PC-9 (cell line): Measurements from ENCODE around the gene SPRY1.

Source experiments
- CTCF ChIP-seq: fragments of 200-600 bp; sonication (generic); conservative IDR thresholded peaks from 2 replicates; pipeline ENCODE4 v1.6.1; 2017; ENCODE audit warnings: mixed run types, antibody characterized with exemption, mild to moderate bottlenecking, moderate library complexity
- EZH2 ChIP-seq: fragments of 200-600 bp; sonication (generic); IDR thresholded peaks from 2 replicates; pipeline ENCODE4 v1.8.0; 2017; ENCODE audit warnings: antibody characterized with exemption, low read depth

- TF ChIP-seq CTCF (no peak), EZH2 (no peak)
Measured at GRCh38 chr4:123365412-123365811, 31.2 kb upstream of the SPRY1 start.
